ENCODE measurements around the gene NIPAL3.

DNA sequence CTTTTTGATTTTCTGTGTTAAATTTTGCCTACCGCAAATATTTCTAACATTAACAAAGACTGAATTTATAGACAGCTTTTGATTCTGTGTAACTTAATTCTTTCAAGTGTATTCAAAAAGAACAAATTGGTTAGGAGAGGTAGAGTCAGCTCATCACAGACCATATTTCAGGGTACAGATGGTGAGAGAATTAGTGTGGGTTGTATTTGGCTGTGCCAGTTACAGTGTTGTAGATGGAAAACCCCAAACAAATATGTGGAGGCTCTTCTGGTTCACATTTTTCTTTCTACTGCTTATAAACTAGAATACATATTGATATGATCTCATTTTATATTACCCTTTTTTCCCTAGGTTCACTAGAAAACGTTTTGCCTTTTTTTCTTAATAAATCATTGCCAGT lies 98.1 kb downstream of the NIPAL3 start:
- TF ChIP-seq FOXM1 (IDR thresholded peaks at IDR 0.05; ENCODE audit: borderline replicate concordance) (no peak), FOXA1 (IDR thresholded peaks at IDR 0.05) (no peak), FOXK2 (IDR thresholded peaks at IDR 0.05) (no peak), TARDBP (IDR thresholded peaks at IDR 0.05) (no peak), ELF4 (IDR thresholded peaks at IDR 0.05) (no peak), SP1 (IDR thresholded peaks at IDR 0.05) (no peak), BHLHE40 (IDR thresholded peaks at IDR 0.05; ENCODE audit: borderline replicate concordance) (no peak), NFRKB (IDR thresholded peaks at IDR 0.05) (no peak), L3MBTL2 (conservative IDR thresholded peaks at IDR 0.05) (no peak), ZNF384 (IDR thresholded peaks at IDR 0.05) (no peak), SUZ12 (IDR thresholded peaks at IDR 0.05) (no peak), HDGF (IDR thresholded peaks at IDR 0.05; ENCODE audit: borderline replicate concordance) (no peak), ARNT (IDR thresholded peaks at IDR 0.05) (no peak)
- TF ChIP-seq, protein P1, sequence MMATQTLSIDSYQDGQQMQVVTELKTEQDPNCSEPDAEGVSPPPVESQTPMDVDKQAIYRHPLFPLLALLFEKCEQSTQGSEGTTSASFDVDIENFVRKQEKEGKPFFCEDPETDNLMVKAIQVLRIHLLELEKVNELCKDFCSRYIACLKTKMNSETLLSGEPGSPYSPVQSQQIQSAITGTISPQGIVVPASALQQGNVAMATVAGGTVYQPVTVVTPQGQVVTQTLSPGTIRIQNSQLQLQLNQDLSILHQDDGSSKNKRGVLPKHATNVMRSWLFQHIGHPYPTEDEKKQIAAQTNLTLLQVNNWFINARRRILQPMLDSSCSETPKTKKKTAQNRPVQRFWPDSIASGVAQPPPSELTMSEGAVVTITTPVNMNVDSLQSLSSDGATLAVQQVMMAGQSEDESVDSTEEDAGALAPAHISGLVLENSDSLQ (IDR thresholded peaks at IDR 0.05) = no peak
